ENCODE measurements around the gene ZC3HAV1L. TPM values are rescaled to one million over a fixed set of nuclear protein-coding genes. Genes with fewer than 3 reads are reported as not detected.
"Not testable (repeated sequence)": the region's sequence is repeated elsewhere in the genome, so short reads cannot be mapped to it uniquely, and the experiment has no call there.

ZC3HAV1L gene
- total RNA-seq, 1 experiment from 2014 or later = 15.0 TPM

- no peaks in the 10 kb centered on the region for H3K9me3 Mint-ChIP-seq (ENCODE audit: low read depth, unreplicated experiment)
- DNase-seq = no peak
- intact Hi-C loops (cut with micrococcal nuclease; ENCODE audit: unreplicated experiment) = no loop called here
- peaks cover 12% of the 10 kb centered on the region for H3K36me3 Mint-ChIP-seq (ENCODE audit: insufficient read depth, unreplicated experiment)
- TF ChIP-seq, protein P1, sequence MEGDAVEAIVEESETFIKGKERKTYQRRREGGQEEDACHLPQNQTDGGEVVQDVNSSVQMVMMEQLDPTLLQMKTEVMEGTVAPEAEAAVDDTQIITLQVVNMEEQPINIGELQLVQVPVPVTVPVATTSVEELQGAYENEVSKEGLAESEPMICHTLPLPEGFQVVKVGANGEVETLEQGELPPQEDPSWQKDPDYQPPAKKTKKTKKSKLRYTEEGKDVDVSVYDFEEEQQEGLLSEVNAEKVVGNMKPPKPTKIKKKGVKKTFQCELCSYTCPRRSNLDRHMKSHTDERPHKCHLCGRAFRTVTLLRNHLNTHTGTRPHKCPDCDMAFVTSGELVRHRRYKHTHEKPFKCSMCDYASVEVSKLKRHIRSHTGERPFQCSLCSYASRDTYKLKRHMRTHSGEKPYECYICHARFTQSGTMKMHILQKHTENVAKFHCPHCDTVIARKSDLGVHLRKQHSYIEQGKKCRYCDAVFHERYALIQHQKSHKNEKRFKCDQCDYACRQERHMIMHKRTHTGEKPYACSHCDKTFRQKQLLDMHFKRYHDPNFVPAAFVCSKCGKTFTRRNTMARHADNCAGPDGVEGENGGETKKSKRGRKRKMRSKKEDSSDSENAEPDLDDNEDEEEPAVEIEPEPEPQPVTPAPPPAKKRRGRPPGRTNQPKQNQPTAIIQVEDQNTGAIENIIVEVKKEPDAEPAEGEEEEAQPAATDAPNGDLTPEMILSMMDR (IDR thresholded peaks at IDR 0.05; ENCODE audit: unreplicated experiment) = no peak
- no peaks in the 10 kb centered on the region for H3K27me3 Mint-ChIP-seq (ENCODE audit: unreplicated experiment)
- CTCF ChIA-PET = interaction anchor here (0.6 kb wide), 2 partner anchors 8 to 27 kb away, joined by 3 read pairs; no protein-coding TSS in a partner anchor
- TSS peak; percentile 27 for BruUV-seq (replicated peaks)
- H3K4me1 Mint-ChIP-seq (ENCODE audit: low read depth, unreplicated experiment) = no peaks in the 10 kb centered on the region
- no peak overlapping the region for H3K27ac Mint-ChIP-seq (ENCODE audit: unreplicated experiment)
- no peak overlapping the region for H3K4me3 Mint-ChIP-seq (ENCODE audit: low read depth, unreplicated experiment)
Measured at GRCh38 chr7:139060695-139061237, 24.9 kb upstream of the ZC3HAV1L start.

DNA sequence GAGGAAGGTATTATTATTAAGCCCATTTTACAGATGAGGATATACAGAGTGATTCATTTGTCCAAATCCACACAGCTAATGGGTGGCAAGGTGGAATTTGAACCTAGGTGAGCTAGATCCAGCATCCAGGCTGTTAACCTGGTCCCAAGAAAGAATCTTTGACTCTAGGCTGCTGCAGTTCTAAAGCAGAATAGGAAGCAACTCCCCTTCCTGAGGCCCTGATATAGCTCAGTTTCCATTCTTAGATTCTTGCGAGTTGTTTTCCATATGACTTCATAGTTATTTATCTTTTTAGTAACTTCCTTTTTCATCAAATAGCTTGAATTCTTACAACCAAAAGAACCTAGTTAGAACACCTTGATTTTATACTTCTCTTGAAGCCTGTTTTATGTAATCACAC lies 24.1 kb upstream of the ZC3HAV1L start:
- TF ChIP-seq, protein P1 (IDR thresholded peaks at IDR 0.05; ENCODE audit: unreplicated experiment) = no peak
- Mint-ChIP-seq H3K4me3 (ENCODE audit: low read depth, unreplicated experiment) (no peak overlapping the region), H3K27me3 (ENCODE audit: unreplicated experiment) (no peaks in the 10 kb centered on the region), H3K27ac (ENCODE audit: unreplicated experiment) (no peak overlapping the region), H3K4me1 (ENCODE audit: low read depth, unreplicated experiment) (no peaks in the 10 kb centered on the region), H3K36me3 (ENCODE audit: insufficient read depth, unreplicated experiment) (peaks cover 12% of the 10 kb centered on the region), H3K9me3 (ENCODE audit: low read depth, unreplicated experiment) (no peaks in the 10 kb centered on the region)
- intact Hi-C loops (cut with micrococcal nuclease; ENCODE audit: unreplicated experiment) = no loop called here
- BruUV-seq (replicated peaks) = no TSS peak
- DNase-seq = no peak
- CTCF ChIA-PET = interaction anchor here (0.5 to 0.6 kb wide), 3 partner anchors 9 to 28 kb away, joined by 3 read pairs; no protein-coding TSS in a partner anchor

DNA sequence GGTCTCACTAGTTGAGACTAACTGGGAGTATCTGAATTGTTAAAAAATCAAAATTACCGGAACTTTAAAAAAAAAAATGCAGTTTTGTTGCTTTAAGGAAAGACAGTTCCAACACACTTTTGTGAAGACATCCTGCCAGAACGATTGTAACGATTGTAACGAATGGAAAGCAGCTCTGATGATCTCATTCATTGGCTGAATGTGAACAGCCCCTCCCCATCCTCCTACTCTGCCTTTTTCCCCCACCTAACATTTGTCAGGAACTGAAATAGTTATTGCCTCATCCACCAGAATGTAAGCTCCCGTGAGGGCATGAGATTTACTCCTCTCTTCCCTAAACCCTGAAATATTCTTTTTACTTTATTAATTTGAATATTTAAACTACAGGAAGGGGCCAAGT lies 23.1 kb upstream of the ZC3HAV1L start:
- no peak for DNase-seq
- CTCF ChIA-PET = interaction anchor here (0.5 to 0.6 kb wide), 2 partner anchors 34 to 113 kb away, joined by 3 read pairs; no protein-coding TSS in a partner anchor
- TF ChIP-seq, protein P1 (IDR thresholded peaks at IDR 0.05; ENCODE audit: unreplicated experiment) = no peak
- Mint-ChIP-seq H3K27me3 (ENCODE audit: unreplicated experiment) (no peaks in the 10 kb centered on the region), H3K27ac (ENCODE audit: unreplicated experiment) (no peak overlapping the region), H3K36me3 (ENCODE audit: insufficient read depth, unreplicated experiment) (peaks cover 19% of the 10 kb centered on the region), H3K4me3 (ENCODE audit: low read depth, unreplicated experiment) (no peak overlapping the region), H3K4me1 (ENCODE audit: low read depth, unreplicated experiment) (no peaks in the 10 kb centered on the region), H3K9me3 (ENCODE audit: low read depth, unreplicated experiment) (no peaks in the 10 kb centered on the region)
- intact Hi-C loops (cut with micrococcal nuclease; ENCODE audit: unreplicated experiment) = no loop called here
- no TSS peak for BruUV-seq (replicated peaks)

- no peak for DNase-seq
- Mint-ChIP-seq H3K9me3 (ENCODE audit: low read depth, unreplicated experiment) (no peaks in the 10 kb centered on the region), H3K27ac (ENCODE audit: unreplicated experiment) (no peak overlapping the region), H3K4me3 (ENCODE audit: low read depth, unreplicated experiment) (no peak overlapping the region), H3K4me1 (ENCODE audit: low read depth, unreplicated experiment) (no peaks in the 10 kb centered on the region), H3K36me3 (ENCODE audit: insufficient read depth, unreplicated experiment) (peaks cover 26% of the 10 kb centered on the region), H3K27me3 (ENCODE audit: unreplicated experiment) (no peaks in the 10 kb centered on the region)
- no TSS peak for BruUV-seq (replicated peaks)
- CTCF ChIA-PET = interaction anchor here (0.7 kb wide), 1 partner anchor 20 kb away, joined by 3 read pairs; no protein-coding TSS in a partner anchor
- intact Hi-C loops (cut with micrococcal nuclease; ENCODE audit: unreplicated experiment) = no loop called here
- TF ChIP-seq, protein P1 (IDR thresholded peaks at IDR 0.05; ENCODE audit: unreplicated experiment) = no peak
Measured at GRCh38 chr7:139055674-139056073, 19.8 kb upstream of the ZC3HAV1L start.

GRCh38 chr7:139054656-139055055 lies 18.8 kb upstream of the ZC3HAV1L start:
- CTCF ChIA-PET = interaction anchor here (0.8 kb wide), 1 partner anchor 13 kb away, joined by 4 read pairs; no protein-coding TSS in a partner anchor
- H3K4me1 Mint-ChIP-seq (ENCODE audit: low read depth, unreplicated experiment); DNase-seq; H3K4me3 Mint-ChIP-seq (ENCODE audit: low read depth, unreplicated experiment); H3K9me3 Mint-ChIP-seq (ENCODE audit: low read depth, unreplicated experiment); BruUV-seq (replicated peaks); H3K27ac Mint-ChIP-seq (ENCODE audit: unreplicated experiment); intact Hi-C loops (cut with micrococcal nuclease; ENCODE audit: unreplicated experiment); H3K27me3 Mint-ChIP-seq (ENCODE audit: unreplicated experiment): not testable (repeated sequence)
- H3K36me3 Mint-ChIP-seq (ENCODE audit: insufficient read depth, unreplicated experiment) = peaks cover 27% of the 10 kb centered on the region

Measured in Calu3 (cell line).